ENCODE results near the gene RBBP5. TPM values are rescaled to one million over a fixed set of nuclear protein-coding genes. Genes with fewer than 3 reads are reported as not detected.

RBBP5 gene
- polyA plus RNA-seq, 1 donor from 2014 or later, result 24.2 TPM

GRCh38 chr1:205054013-205054412 lies 67.8 kb downstream of the RBBP5 start (continued):
- TF ChIP-seq REST (IDR thresholded peaks at IDR 0.05; ENCODE audit: borderline replicate concordance), result no peak

- H3K79me2 ChIP-seq (replicated peaks; ENCODE audit: insufficient read depth, low read length), result no peaks in the 10 kb centered on the region
- no peaks in the 10 kb centered on the region for H3K27me3 ChIP-seq (ENCODE audit: insufficient read depth, low read depth, low read length)
- H2AFZ ChIP-seq (ENCODE audit: low read depth, low read length), result no peak overlapping the region
- no peaks in the 10 kb centered on the region for H3K9me3 ChIP-seq (ENCODE audit: low read length)
- no peak overlapping the region for H3K27ac ChIP-seq (ENCODE audit: low read length)
- TF ChIP-seq TAF1 (IDR thresholded peaks at IDR 0.05; ENCODE audit: low read depth) (no peak), POLR2AphosphoS5 (IDR thresholded peaks at IDR 0.05) (no peak), EZH2 (IDR thresholded peaks at IDR 0.05; ENCODE audit: borderline replicate concordance, insufficient read depth, low read length, poor library complexity, severe bottlenecking) (no peak), MXI1 (conservative IDR thresholded peaks at IDR 0.05; ENCODE audit: poor library complexity, severe bottlenecking) (no peak), SMC3 (conservative IDR thresholded peaks at IDR 0.05; ENCODE audit: poor library complexity) (no peak), RAD21 (conservative IDR thresholded peaks at IDR 0.05) (no peak), REST (IDR thresholded peaks at IDR 0.05; ENCODE audit: borderline replicate concordance) (no peak), EP300 (conservative IDR thresholded peaks at IDR 0.05; ENCODE audit: poor library complexity, severe bottlenecking) (no peak), CTCF (IDR thresholded peaks at IDR 0.05; ENCODE audit: poor library complexity, severe bottlenecking) (no peak)
- no peaks in the 10 kb centered on the region for H3F3A ChIP-seq (ENCODE audit: insufficient read depth, low read length, poor library complexity, severe bottlenecking)
- no peak overlapping the region for H3K9ac ChIP-seq (ENCODE audit: low read length)
- H3K4me2 ChIP-seq (ENCODE audit: low read length), result no peak overlapping the region
- no peaks in the 10 kb centered on the region for H3K36me3 ChIP-seq (ENCODE audit: insufficient read depth, low read length)
- no peak overlapping the region for H3K4me3 ChIP-seq (ENCODE audit: low read length)
- no peaks in the 10 kb centered on the region for H3K9me2 ChIP-seq (ENCODE audit: insufficient read depth, low read length)
- H4K20me1 ChIP-seq (ENCODE audit: insufficient read depth), result no peaks in the 10 kb centered on the region
Measured at GRCh38 chr1:205053296-205053695, 68.5 kb downstream of the RBBP5 start.

All from neural cell (in vitro differentiated cells).